GM19463 (cell line): Measurements from ENCODE around the gene APEH.
"Not testable (repeated sequence)": the region's sequence is repeated elsewhere in the genome, so short reads cannot be mapped to it uniquely, and the experiment has no call there.

Source experiments
- ATAC-seq: cut with Tn5 transposase; IDR thresholded peaks from one replicate; pipeline ENCODE4 v1.9.1; 2021; ENCODE audit warnings: mild to moderate bottlenecking, moderate library complexity; ENCODE audit not compliant: unreplicated experiment

APEH gene

DNA sequence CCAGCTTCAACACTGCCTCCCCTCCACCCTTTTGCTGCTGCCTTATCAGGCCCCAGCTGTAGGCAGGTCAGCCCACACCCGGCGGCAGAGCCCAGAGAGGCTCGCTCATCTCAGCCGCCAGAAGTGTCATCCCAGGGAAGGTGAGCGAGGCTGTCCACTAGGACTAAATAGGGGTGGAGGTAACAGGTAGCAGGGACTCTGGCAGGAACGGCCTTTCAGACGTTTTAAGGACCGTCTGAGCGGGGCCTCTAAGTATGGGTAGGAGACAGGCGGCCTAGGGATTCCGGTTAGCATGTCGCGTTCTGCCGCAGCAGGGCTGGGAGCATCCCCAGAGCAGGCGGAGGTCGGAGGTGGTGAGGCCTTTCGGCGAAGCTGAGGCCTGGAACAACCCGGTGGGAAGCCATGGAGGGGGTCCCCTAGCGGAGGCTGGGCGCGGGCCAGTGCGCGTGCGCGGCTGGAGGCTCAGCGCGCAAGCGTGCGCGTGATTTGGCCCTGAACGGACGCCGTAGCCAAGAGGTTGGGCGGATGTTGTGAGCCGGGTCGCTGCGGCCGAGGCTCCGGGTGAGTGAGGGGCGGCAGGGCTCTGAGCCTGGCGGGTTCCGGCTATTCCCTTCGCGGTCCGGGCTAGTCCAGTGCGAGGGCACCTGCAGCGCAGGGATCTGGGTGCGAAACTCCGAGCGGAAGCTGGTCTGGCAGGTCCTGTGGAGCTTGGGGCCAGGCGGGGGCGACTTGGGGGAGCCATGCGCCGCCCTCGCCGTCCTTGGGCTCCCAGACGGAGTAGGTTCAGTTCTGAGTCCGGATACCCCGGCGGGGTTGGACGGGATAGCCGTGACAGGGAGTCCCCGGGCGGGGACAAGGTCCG is 15.1 kb downstream of the APEH start, which contains the start of the genes MST1 and RNF123:
Gene MST1, minus strand, starts transcription at position 429 of the 862 bp plus-strand sequence. CDS start 783 bp downstream, outside the sequence.
Gene RNF123, plus strand, starts transcription at position 512 of the 862 bp plus-strand sequence. CDS start 1,609 bp downstream, outside the sequence.
- ATAC-seq = peak; percentile 72

- not testable (repeated sequence) for ATAC-seq
Measured at GRCh38 chr3:49689908-49690624, 15.9 kb downstream of the APEH start.

DNA sequence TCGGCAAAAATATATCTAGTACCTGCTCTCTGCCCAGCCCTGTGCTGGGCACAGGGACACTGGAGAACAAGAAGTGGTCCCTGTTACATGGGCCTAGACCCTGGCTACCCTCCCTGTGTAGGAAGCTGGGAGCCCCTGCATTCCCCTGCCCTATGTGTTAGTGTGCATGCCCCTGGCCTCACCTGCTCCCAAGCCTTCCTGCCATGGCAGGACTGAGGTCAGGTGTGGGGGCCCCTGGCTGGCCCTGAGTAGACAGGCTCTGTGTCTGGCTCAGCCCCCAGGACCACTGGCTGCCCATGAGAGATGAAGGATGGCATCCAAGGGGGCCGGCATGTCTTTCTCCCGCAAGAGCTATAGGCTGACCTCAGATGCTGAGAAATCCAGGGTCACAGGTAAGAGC is 16.7 kb downstream of the APEH start:
- not testable (repeated sequence) for ATAC-seq

DNA sequence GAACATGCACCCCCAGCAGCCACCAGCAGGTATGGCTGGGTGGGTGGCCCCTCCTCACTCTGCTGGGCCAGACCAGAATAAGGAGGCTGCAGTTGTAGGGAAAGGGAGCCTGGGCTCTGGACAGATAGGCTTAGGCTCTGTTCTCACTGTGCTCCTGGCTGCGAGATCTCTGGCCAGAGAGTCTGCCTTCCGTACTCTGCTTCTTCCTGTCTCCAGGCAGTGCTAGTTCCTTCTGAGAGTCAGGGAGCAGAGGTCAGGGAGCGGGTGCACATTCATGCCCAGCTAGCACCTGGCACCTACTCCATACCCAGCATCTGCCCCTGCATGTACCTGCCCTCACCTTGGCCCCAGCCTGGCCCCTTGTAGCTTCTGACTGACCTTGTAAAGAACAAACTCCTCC is 17.3 kb downstream of the APEH start:
- not testable (repeated sequence) for ATAC-seq

- ATAC-seq = not testable (repeated sequence)
Measured at GRCh38 chr3:49694409-49695070, 20.4 kb downstream of the APEH start.

GRCh38 chr3:49695350-49696015 is 21.3 kb downstream of the APEH start:
- not testable (repeated sequence) for ATAC-seq

- no peak for ATAC-seq
Measured at GRCh38 chr3:49699281-49699979, 25.3 kb downstream of the APEH start.

DNA sequence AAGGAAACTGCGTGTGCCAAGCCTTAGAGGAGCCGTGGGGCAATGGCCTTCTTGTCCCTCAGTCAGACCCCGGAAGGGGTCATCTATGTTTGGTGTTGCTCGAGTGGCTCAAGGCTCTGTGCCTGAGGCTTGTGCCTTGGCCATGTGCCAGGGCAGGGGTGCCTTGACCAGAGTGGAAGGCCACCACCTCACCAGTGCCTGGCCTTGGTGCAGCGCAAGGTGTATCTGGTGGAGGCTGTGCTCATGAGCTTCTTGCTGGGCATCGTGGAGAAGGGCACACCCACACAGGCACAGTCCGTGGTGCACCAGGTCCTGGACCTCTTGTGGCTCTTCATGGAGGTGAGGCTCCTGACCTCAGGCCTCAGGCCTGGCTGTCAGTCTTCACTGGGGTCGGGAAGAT is 25.9 kb downstream of the APEH start:
- no peak for ATAC-seq

DNA sequence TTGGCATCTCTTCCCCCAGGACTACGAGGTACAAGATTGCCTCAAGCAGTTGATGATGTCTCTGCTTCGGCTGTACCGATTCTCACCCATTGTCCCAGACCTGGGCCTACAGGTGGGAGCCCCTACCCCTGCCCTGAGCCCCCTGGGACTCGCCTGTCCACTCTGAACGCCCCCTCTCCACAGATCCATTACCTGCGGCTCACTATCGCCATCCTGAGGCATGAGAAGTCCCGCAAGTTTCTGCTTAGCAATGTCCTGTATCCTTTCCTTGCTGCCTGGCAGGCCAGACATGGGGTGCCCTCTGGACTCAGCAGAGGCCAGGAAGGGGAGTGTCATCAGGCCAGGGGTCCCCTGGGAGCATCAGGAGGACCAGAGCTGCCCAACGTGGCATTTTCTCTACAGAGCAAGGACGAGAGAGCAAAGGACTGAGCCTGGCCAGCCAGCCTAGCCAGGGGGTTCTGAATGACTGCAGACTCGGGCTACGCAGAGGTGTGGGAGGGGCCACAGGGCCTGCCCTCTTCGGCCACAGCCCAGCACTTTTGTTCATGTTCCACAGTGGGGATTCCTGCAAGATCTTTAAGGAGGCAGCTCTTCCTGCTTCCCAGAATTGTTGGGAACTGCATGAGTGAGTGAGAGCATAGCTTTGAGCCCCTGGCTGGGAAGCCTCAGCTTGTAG is 26.4 kb downstream of the APEH start:
- ATAC-seq = no peak

DNA sequence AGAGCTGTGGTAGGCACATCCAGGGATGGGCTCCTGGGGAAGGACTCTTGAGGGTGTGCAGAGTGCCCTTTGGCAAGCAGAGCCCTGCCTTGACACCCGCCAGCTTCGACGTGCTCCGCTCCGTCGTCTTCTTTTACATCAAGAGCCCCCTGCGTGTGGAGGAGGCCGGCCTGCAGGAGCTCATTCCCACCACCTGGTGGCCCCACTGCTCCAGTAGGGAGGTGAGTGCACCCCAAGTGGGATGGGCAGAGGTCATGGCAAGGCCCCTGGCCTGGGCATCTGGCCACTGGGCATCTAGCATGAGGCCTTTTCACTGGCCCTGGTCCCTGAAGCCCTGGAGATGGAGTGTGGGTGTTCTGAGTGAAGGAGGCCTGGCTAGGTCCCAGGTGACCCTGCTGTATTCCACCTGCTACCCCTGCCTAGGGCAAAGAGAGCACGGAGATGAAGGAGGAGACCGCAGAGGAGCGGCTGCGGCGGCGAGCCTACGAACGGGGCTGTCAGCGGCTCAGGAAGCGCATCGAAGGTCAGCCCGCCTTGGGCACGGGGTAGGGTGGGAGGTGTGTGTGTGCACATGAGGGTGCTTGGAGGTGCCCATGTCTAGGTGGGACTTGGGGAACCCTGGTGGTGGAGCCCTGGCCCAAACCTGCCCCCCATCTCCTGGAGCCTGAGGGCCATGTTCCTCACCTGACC is 27.4 kb downstream of the APEH start:
- ATAC-seq = no peak

- no peak for ATAC-seq
Measured at GRCh38 chr3:49702672-49703071, 28.5 kb downstream of the APEH start.

DNA sequence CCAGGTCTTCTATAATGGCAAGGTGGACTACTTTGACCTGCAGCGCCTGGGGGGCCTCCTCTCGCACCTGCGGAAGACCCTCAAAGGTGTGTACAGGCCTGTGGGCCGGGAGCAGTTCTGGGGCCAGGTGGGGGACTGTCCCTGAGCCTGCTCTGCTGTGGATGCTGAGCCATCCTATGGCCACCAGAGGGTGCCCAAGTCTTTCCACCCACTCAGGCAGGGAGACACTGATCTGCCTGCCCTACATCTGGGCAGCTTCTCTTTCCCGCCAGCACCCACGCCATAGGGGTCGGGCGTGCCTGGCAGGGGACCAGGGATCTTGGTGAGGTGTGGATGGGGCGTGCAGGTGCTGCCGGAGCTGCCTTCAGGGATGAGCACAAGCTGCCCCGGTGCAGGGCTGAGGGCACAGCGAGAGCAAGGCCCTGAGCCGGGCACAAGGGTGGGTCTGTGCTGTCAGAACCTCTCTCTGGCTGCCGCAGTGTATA is 29.3 kb downstream of the APEH start:
- peak; percentile 92 for ATAC-seq

DNA sequence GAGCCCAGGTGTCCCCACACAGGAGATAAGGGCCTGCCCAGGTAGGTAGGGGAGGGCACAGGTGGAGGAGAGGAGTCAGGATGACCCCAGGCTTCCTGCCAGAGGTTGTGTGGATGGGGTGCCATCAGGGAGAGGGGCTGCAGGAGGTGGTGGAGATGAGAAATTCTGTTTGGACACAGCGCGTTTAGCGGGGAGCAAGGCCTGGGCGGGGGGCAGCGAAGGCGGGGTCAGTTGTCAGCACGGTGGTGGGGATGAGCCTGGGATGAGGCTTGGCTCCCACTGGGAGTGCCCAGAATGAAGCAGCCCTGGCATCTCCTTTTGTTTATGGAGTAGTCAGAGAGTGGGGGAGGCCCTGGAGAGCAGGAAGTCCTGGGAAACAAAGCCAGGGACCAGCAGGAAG is 29.8 kb downstream of the APEH start:
- ATAC-seq = no peak

- no peak for ATAC-seq
Measured at GRCh38 chr3:49704629-49705028, 30.5 kb downstream of the APEH start.

DNA sequence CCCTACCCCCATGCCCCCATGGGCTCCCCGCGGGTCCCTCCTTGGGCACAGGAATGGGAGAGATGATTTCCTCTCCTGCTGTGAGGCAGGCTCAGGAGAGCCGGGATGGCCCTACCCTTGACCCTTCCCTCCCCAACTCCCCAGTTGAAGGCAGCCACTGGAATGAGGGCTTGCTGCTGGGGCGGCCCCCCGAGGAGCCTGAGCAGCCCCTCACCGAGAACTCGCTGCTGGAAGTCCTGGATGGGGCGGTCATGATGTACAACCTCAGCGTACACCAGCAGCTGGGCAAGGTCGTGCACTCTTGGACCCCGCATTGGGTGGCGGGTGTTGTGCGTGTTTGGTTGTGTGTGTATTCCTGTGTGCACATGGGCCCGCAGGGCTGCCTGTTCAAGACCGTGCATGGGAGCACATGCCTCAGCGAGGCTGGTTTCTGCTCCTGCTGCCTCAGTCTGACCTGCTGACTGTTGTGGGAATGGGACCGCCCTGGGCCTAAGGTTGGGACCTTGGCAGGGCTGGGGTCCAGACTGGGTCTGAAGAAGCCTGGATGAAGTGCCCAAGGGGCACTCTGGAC is 31.3 kb downstream of the APEH start:
- ATAC-seq = no peak

DNA sequence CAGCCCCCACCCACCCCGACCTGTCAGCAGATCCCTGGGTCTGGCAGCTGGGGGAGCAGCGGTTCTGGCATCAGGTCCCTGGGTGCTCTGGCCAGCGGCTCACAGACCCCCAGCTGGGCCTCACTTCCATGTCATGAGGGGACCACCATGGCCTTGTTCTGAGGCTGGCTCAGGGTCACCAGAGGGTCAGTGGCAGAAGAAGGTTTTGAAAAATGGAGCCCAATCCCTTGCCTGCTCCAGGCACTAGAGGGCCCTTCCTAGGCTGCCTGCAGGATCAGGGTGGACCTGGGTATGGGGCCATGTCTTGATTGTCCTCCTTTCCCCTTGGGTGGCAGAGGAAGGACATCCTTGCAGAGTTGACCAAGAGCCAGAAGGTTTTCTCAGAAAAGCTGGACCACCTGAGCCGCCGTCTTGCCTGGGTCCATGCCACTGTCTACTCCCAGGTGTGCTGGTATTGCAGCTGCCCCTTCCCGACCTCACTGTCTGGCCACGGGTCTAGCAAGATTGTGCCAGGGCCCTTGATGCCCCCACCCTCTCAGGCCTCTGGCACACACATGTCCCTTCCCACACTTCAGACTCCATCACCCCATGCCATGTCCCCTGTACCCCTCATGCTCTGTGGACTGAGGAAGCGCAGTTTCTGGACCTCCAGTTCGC is 32.4 kb downstream of the APEH start:
- no peak for ATAC-seq

GRCh38 chr3:49707113-49707480 is 32.9 kb downstream of the APEH start:
- no peak for ATAC-seq

GRCh38 chr3:49709852-49710251 is 35.7 kb downstream of the APEH start:
- no peak for ATAC-seq
